ENCODE data around the gene TNRC6B. TPM values are rescaled to one million over a fixed set of nuclear protein-coding genes. Genes with fewer than 3 reads are reported as not detected.
"Not testable (repeated sequence)": the region's sequence is repeated elsewhere in the genome, so short reads cannot be mapped to it uniquely, and the experiment has no call there.

The TNRC6B gene
- total RNA-seq, 1 donor: 35.3 TPM

- no peak for TF ChIP-seq CTCF (IDR thresholded peaks at IDR 0.05; ENCODE audit: insufficient read depth, low read length)
- no peak for DNase-seq (ENCODE audit: low read depth)
- no peak overlapping the region for H3K4me3 ChIP-seq (ENCODE audit: low read depth, low read length)
These were observed 131.9 kb downstream of the TNRC6B start for GRCh38 chr22:40309631-40310030.

GRCh38 chr22:40310081-40310767 is 132.5 kb downstream of the TNRC6B start:
- TF ChIP-seq CTCF (IDR thresholded peaks at IDR 0.05; ENCODE audit: insufficient read depth, low read length): no peak
- peak; percentile 93 for DNase-seq (ENCODE audit: low read depth)
- H3K4me3 ChIP-seq (ENCODE audit: low read depth, low read length): peak overlapping the region; percentile 29

- no peak for DNase-seq (ENCODE audit: low read depth)
- no peak for TF ChIP-seq CTCF (IDR thresholded peaks at IDR 0.05; ENCODE audit: insufficient read depth, low read length)
- H3K4me3 ChIP-seq (ENCODE audit: low read depth, low read length): peak overlapping the region; percentile 29
These were observed 133.0 kb downstream of the TNRC6B start for GRCh38 chr22:40310768-40311120.

GRCh38 chr22:40311646-40312045 is 133.9 kb downstream of the TNRC6B start:
- DNase-seq (ENCODE audit: low read depth); H3K4me3 ChIP-seq (ENCODE audit: low read depth, low read length): not testable (repeated sequence)

- H3K4me3 ChIP-seq (ENCODE audit: low read depth, low read length): no peak overlapping the region
- no peak for TF ChIP-seq CTCF (IDR thresholded peaks at IDR 0.05; ENCODE audit: insufficient read depth, low read length)
- DNase-seq (ENCODE audit: low read depth): no peak
These were observed 134.3 kb downstream of the TNRC6B start for GRCh38 chr22:40312050-40312449.

- no peak overlapping the region for H3K4me3 ChIP-seq (ENCODE audit: low read depth, low read length)
- TF ChIP-seq CTCF (IDR thresholded peaks at IDR 0.05; ENCODE audit: insufficient read depth, low read length): no peak
- no peak for DNase-seq (ENCODE audit: low read depth)
These were observed 135.3 kb downstream of the TNRC6B start for GRCh38 chr22:40313007-40313406.

GRCh38 chr22:40314041-40314440 is 136.3 kb downstream of the TNRC6B start:
- no peak for TF ChIP-seq CTCF (IDR thresholded peaks at IDR 0.05; ENCODE audit: insufficient read depth, low read length)
- no peak for DNase-seq (ENCODE audit: low read depth)

More at GRCh38 chr22:40314041-40314440, 136.3 kb downstream of the TNRC6B start:
- no peak overlapping the region for H3K4me3 ChIP-seq (ENCODE audit: low read depth, low read length)
